ENCODE measurements around the gene RAN.

The RAN gene

DNA sequence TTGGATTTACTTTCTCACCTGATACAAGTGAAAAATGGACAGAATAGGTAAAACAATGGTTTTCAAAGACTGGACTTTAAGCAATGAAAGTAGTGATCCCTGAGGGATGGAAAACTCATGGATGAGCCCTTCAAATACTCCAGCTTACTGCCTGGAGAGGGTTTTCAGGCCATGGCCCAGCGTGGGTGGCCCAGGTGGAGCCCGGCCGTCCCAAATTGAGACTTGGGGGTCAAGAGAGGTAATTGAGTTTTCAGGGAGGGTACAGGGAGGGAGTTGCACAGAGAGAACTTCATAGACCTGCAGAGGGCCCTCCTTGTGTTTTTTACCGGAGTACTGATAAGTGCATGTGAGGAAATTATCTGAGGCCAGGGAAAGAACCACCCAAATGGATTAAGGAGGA, 37.2 kb downstream of the RAN start:
- no peak overlapping the region for H3K4me3 ChIP-seq (replicated peaks; ENCODE audit: low read depth, low read length)
- DNase-seq (ENCODE audit: low read depth), result no peak
- TF ChIP-seq CTCF (IDR thresholded peaks at IDR 0.05; ENCODE audit: low read length, missing control alignments), result no peak

GRCh38 chr12:130911193-130911592, 39.3 kb downstream of the RAN start:
- DNase-seq (ENCODE audit: low read depth), result no peak
- no peak for TF ChIP-seq CTCF (IDR thresholded peaks at IDR 0.05; ENCODE audit: low read length, missing control alignments)
- H3K4me3 ChIP-seq (replicated peaks; ENCODE audit: low read depth, low read length), result no peak overlapping the region

DNA sequence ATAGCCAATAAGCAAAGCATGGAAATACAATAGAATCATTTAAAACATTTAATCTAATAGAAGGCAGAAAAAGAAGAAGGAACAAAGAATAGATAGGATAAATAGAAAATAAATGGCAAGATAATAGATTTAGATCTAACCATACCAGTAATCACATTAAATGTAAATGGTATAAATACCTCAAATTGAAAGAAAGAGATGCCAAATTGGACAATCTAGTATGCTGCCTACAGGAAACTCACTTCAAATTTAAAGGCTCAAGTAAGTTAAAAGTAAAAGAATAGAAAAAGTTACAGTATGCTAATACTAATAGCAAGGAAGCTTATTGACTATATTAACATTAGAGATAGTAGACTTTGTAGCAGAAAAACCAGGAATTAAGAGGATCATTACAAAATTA, 40.1 kb downstream of the RAN start:
- no peak overlapping the region for H3K4me3 ChIP-seq (replicated peaks; ENCODE audit: low read depth, low read length)
- TF ChIP-seq CTCF (IDR thresholded peaks at IDR 0.05; ENCODE audit: low read length, missing control alignments), result no peak
- DNase-seq (ENCODE audit: low read depth), result no peak

DNA sequence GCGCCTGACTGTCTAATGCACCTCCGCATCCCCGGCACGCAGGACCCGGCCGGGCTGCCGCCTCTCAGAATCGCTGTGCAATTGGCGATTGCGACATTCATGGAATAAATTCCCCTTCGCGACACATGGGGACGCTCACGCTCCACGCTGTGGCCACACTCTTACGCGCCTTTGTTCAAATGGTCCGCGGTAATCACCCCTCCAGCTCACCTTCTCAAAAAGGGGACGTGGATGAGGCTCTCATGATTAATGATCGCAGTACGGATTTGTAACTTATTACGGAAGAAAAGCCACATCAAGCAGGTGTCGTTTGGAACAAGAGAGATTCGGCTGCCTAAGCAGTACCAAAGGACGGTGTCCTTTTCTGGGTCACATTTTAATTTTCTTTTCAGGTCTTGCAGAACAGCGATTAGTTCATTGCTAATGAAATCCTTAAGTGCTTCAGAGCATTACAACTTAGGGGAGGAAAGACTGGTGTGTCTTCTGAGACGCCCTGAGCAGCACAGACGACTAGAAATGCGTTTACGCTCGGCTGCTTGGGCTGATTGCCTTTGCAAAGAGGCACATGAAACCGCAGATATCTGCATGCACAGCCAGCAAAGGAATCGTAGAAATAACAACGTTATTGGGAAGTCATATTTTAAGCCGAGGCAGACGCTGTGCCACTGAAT, 44.5 kb downstream of the RAN start:
- no peak overlapping the region for H3K4me3 ChIP-seq (replicated peaks; ENCODE audit: low read depth, low read length)
- DNase-seq (ENCODE audit: low read depth), result peak; percentile 66
- peak; percentile 77 for TF ChIP-seq CTCF (IDR thresholded peaks at IDR 0.05; ENCODE audit: low read length, missing control alignments)

GRCh38 chr12:130917607-130918006, 45.7 kb downstream of the RAN start:
- no peak overlapping the region for H3K4me3 ChIP-seq (replicated peaks; ENCODE audit: low read depth, low read length)
- DNase-seq (ENCODE audit: low read depth), result no peak
- no peak for TF ChIP-seq CTCF (IDR thresholded peaks at IDR 0.05; ENCODE audit: low read length, missing control alignments)

GRCh38 chr12:130919086-130919485, 47.2 kb downstream of the RAN start:
- H3K4me3 ChIP-seq (replicated peaks; ENCODE audit: low read depth, low read length), result no peak overlapping the region
- no peak for DNase-seq (ENCODE audit: low read depth)
- no peak for TF ChIP-seq CTCF (IDR thresholded peaks at IDR 0.05; ENCODE audit: low read length, missing control alignments)

DNA sequence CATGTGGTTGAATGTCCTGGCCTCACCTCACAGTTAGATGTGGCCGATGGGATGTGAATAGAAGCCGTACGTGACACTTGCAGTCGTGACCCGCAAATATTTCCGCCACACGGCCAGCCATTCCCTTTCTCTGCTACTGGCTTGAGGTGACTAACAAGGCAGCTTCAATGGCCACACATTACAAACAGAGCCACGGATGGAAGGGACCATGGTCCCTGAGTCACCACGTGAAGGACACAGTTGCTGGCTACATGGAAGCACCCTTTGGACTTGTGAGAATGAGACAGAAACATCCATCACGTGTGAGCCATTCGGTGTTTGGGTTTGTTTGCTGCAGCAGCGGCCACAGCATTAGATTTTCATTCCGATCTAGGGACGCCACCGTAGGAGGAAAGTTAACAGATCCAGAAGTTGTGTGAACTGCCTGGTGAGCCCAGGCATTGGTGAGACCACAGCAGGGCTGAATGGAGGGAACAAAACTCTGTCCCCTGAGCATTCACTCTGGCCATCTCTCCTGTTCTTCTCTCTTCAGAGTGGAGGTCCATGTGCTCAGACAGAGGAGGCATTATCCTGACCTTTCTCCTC, 48.3 kb downstream of the RAN start:
- DNase-seq (ENCODE audit: low read depth), result no peak
- no peak overlapping the region for H3K4me3 ChIP-seq (replicated peaks; ENCODE audit: low read depth, low read length)
- no peak for TF ChIP-seq CTCF (IDR thresholded peaks at IDR 0.05; ENCODE audit: low read length, missing control alignments)
